GM06990 (cell line): ENCODE data around the gene GNPTAB.

ENCODE experiments used
- DNase-seq: peaks from one replicate; pipeline ENCODE4 v3.0.0-alpha.2; 2011; ENCODE audit not compliant: insufficient read length; ENCODE audit errors: extremely low read depth
- H3K27me3 ChIP-seq: replicated peaks from 2 replicates; pipeline ENCODE4 v1.6.0; 2011; ENCODE audit warnings: low read length; ENCODE audit not compliant: control insufficient read depth, insufficient read depth
- H3K36me3 ChIP-seq: 2 replicates; pipeline ENCODE4 v1.5.1; 2011; ENCODE audit warnings: low read length; ENCODE audit not compliant: control insufficient read depth, insufficient read depth
- H3K4me3 ChIP-seq: replicated peaks from 2 replicates; pipeline ENCODE4 v1.5.1; 2011; ENCODE audit warnings: low read depth, mild to moderate bottlenecking, control low read depth, low read length
- CTCF ChIP-seq: IDR thresholded peaks from 2 replicates; pipeline ENCODE4 v1.5.1; 2011; ENCODE audit warnings: low read length, control low read depth, mild to moderate bottlenecking, inconsistent platforms; ENCODE audit not compliant: insufficient read depth, poor library complexity, severe bottlenecking

The GNPTAB gene

GRCh38 chr12:101746661-101747060, 84.1 kb downstream of the GNPTAB start:
- TF ChIP-seq CTCF: no peak
- DNase-seq: no peak
- Histone ChIP-seq H3K4me3 (no peak overlapping the region), H3K36me3 (peaks cover 3% of the 10 kb centered on the region), H3K27me3 (no peaks in the 10 kb centered on the region)

DNA sequence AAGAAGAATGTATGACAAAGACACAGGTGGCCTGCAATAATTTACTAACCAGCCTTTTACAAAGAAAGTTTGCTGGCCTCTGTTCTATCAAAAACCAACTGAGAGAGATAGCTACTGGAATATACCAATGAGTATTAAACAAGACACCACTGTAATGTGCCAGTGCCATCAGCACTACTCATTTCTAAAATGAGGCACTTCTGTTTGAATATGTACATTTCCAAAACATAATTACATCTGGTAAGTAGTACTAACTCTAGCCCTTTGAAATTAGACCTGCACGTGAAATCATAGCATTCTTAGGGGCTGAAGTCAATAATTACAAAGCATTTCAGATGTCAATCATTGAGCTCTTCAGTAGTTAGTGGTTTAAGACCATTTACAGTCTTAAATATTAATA, 84.6 kb downstream of the GNPTAB start:
- Histone ChIP-seq H3K36me3 (peaks cover 3% of the 10 kb centered on the region), H3K4me3 (no peak overlapping the region), H3K27me3 (no peaks in the 10 kb centered on the region)
- TF ChIP-seq CTCF: no peak
- no peak for DNase-seq

DNA sequence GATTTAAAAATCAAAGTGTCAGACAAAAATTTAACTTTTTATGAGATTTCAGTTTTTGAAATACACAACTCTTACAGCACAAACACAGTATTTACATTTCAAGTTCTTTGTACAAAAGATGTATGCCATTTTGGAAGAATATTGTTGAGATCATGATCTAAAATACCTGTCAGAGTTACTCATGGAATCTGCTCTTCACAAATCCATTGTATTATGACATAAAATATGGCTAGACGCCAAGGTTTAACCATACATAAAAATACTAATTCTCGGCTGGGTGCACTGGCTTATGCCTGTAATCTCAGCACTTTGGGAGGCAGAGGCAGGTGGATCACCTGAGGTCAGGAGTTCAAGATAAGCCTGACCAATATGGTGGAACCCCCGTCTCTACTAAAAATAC, 85.3 kb downstream of the GNPTAB start:
- H3K36me3 ChIP-seq: peaks cover 3% of the 10 kb centered on the region
- DNase-seq: no peak

DNA sequence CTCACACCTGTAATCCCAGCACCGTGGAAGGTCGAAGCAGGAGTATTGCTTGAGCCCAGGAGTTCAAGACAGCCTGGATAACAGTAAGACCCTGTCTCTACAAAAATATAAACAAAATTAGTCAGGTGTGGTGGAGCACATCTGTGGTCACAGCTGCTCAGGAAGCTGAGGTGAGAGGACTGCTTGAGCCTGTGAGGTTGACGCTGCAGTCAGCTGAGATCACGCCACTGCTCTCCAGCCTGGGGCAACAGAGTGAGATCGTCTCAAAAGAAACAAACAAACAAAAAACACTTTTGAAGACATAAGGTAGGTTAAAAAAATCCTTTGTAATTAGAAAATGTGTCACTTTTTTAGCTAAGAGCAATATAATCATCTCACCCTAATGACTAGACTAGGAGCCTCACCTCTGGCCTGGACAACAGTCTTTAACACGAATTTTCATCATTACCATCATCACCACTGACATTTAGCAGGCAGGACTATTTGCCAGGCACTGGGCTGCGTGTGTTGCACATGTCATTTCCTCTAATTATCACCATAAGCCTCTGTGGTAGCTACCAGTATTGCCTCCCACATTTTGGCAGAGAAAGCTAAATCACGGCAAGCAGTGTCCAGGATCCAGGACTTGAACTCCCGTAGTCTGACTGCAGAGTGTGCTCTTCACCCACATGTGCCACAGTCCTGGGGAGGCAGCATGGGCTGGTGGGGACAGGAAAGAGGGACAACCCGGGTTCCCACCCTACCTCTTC, 86.9 kb downstream of the GNPTAB start:
- peaks cover 3% of the 10 kb centered on the region for H3K36me3 ChIP-seq
- no peaks in the 10 kb centered on the region for H3K27me3 ChIP-seq
- TF ChIP-seq CTCF: no peak
- no peak overlapping the region; the same call in 1 of the 2 replicates for H3K4me3 ChIP-seq
- peak; percentile 64 for DNase-seq

More for the DNA sequence above, 85.3 kb downstream of the GNPTAB start:
- TF ChIP-seq CTCF: no peak
- no peaks in the 10 kb centered on the region for H3K27me3 ChIP-seq
- no peak overlapping the region for H3K4me3 ChIP-seq

GRCh38 chr12:101743242-101743641, 87.5 kb downstream of the GNPTAB start:
- no peak overlapping the region for H3K4me3 ChIP-seq
- no peak for TF ChIP-seq CTCF
- peaks cover 2% of the 10 kb centered on the region for H3K36me3 ChIP-seq
- H3K27me3 ChIP-seq: no peaks in the 10 kb centered on the region
- no peak for DNase-seq

- no peak for TF ChIP-seq CTCF
- H3K36me3 ChIP-seq: no peaks in the 10 kb centered on the region
- no peaks in the 10 kb centered on the region for H3K27me3 ChIP-seq
- DNase-seq: no peak
- H3K4me3 ChIP-seq: no peak overlapping the region
Observed at GRCh38 chr12:101740980-101741379, 89.8 kb downstream of the GNPTAB start.
